GM12878 (cell line): ENCODE data around the gene ING4. TPM values are rescaled to one million over a fixed set of nuclear protein-coding genes. Genes with fewer than 3 reads are reported as not detected.

Experiments
- ATF3 ChIP-seq: IDR thresholded peaks from 2 replicates; pipeline ENCODE4 v1.6.1; 2011; ENCODE audit warnings: low read depth, mild to moderate bottlenecking, low read length, moderate library complexity, borderline replicate concordance; ENCODE audit errors: extremely low read depth
- BRCA1 ChIP-seq: IDR thresholded peaks from 2 replicates; pipeline ENCODE4 v1.6.1; 2011; ENCODE audit warnings: low read depth, low read length, improper control_type of control experiment
- CHD2 ChIP-seq: IDR thresholded peaks from 2 replicates; pipeline ENCODE4 v1.6.1; 2011; ENCODE audit warnings: low read depth, low read length, improper control_type of control experiment, borderline replicate concordance
- CHD4 ChIP-seq: fragments of 200-600 bp; sonication (generic); IDR thresholded peaks from 2 replicates; pipeline ENCODE4 v1.6.1; 2016; ENCODE audit warnings: mild to moderate bottlenecking
- EED ChIP-seq: sonication (generic); IDR thresholded peaks from 2 replicates; pipeline ENCODE4 v1.6.1; 2016; ENCODE audit warnings: antibody characterized with exemption, low read depth
- EGR1 ChIP-seq, 2 experiments: IDR thresholded peaks; 1 replicate in 1 of 2; 2 replicates in 1 of 2; pipeline ENCODE4 v1.6.1; 2011 to 2012; ENCODE audit warnings: low read depth in 2 of 2, low read length in 2 of 2, borderline replicate concordance in 1 of 2, mild to moderate bottlenecking in 1 of 2, moderate library complexity in 1 of 2
- HCFC1 ChIP-seq: fragments of 150-350 bp; IDR thresholded peaks from 2 replicates; pipeline ENCODE4 v1.6.1; 2014; ENCODE audit warnings: low read length
- IKZF1 ChIP-seq: fragments of 450-650 bp; conservative IDR thresholded peaks from 2 replicates; pipeline ENCODE4 v1.6.1; 2017; ENCODE audit warnings: antibody characterized with exemption, mild to moderate bottlenecking
- JUND ChIP-seq: IDR thresholded peaks from 2 replicates; pipeline ENCODE4 v1.6.1; 2012; ENCODE audit warnings: low read depth, mild to moderate bottlenecking, low read length, improper control_type of control experiment, moderate library complexity
- KDM1A ChIP-seq: fragments of 200-600 bp; sonication (generic); IDR thresholded peaks from 2 replicates; pipeline ENCODE4 v1.6.1; 2016; ENCODE audit warnings: borderline replicate concordance
- KLF5 ChIP-seq: fragments of 450-650 bp; IDR thresholded peaks from 2 replicates; pipeline ENCODE4 v1.6.1; 2014; ENCODE audit warnings: mild to moderate bottlenecking; ENCODE audit not compliant: partially characterized antibody
- NFIC ChIP-seq: IDR thresholded peaks from 2 replicates; pipeline ENCODE4 v1.6.1; 2012; ENCODE audit warnings: low read depth, mild to moderate bottlenecking, inconsistent platforms, low read length, moderate library complexity
- NR2C2 ChIP-seq: IDR thresholded peaks from 2 replicates; pipeline ENCODE4 v1.6.1; 2011; ENCODE audit warnings: borderline replicate concordance, low read depth; ENCODE audit not compliant: control insufficient read depth, insufficient read length
- PAX8 ChIP-seq: fragments of 450-650 bp; IDR thresholded peaks from 2 replicates; pipeline ENCODE4 v1.6.1; 2017; ENCODE audit warnings: mild to moderate bottlenecking, moderate library complexity
- POLR2AphosphoS5 ChIP-seq: IDR thresholded peaks from 2 replicates; pipeline ENCODE4 v1.6.1; 2011; ENCODE audit warnings: mild to moderate bottlenecking, low read length, inconsistent platforms
- POU2F2 ChIP-seq: IDR thresholded peaks from 3 replicates; pipeline ENCODE4 v1.6.1; 2011; ENCODE audit warnings: low read depth, mild to moderate bottlenecking, low read length, borderline replicate concordance
- RAD51 ChIP-seq: fragments of 450-650 bp; IDR thresholded peaks from 2 replicates; pipeline ENCODE4 v1.6.1; 2016; ENCODE audit warnings: moderate library complexity, mild to moderate bottlenecking, inconsistent platforms
- SMAD1 ChIP-seq: fragments of 450-650 bp; IDR thresholded peaks from 2 replicates; pipeline ENCODE4 v1.6.1; 2018; ENCODE audit warnings: mild to moderate bottlenecking, low read depth; ENCODE audit not compliant: partially characterized antibody
- TAF1 ChIP-seq: IDR thresholded peaks from 2 replicates; pipeline ENCODE4 v1.6.1; 2011; ENCODE audit warnings: mild to moderate bottlenecking, low read depth, low read length, borderline replicate concordance
- TARDBP ChIP-seq: IDR thresholded peaks from 2 replicates; pipeline ENCODE4 v1.6.1; 2016; ENCODE audit warnings: borderline replicate concordance
- YY1 ChIP-seq: IDR thresholded peaks from 2 replicates; pipeline ENCODE4 v1.6.1; 2011; ENCODE audit warnings: low read depth, mild to moderate bottlenecking, low read length
- ZNF622 ChIP-seq: fragments of 450-650 bp; IDR thresholded peaks from 2 replicates; pipeline ENCODE4 v1.6.1; 2017; ENCODE audit warnings: mild to moderate bottlenecking, inconsistent platforms
- polyA plus RNA-seq, 11 experiments: library from polyadenylated mRNA; depleted of rRNA in 4 of 11; unstranded in 6 of 11; stranded (reverse) in 5 of 11; fragments of >200 nt; fragmentation: Nextera tagmentation in 4 of 11; fragmentation: Illumina TruSeq in 1 of 11; extraction: Ambion mirVana in 4 of 11; extraction: Trizol in 1 of 11; gene quantifications; 1 replicate in 1 of 11; 2 replicates in 10 of 11; pipeline versions ENCODE4 v1.2.1 to v1.2.3, GENCODE V29; 2011 to 2016; ENCODE audit warnings: inconsistent platforms in 2 of 11, missing spikeins in 2 of 11, low read depth in 1 of 11
- total RNA-seq, 4 experiments: library from RNA; depleted of rRNA in 3 of 4; stranded (reverse); fragments of >200 nt in 3 of 4; fragmentation: Illumina TruSeq in 1 of 4; extraction: Trizol in 1 of 4; gene quantifications; 2 replicates each; pipeline versions ENCODE4 v1.2.1 to v1.2.3, GENCODE V29; 2013 to 2021
- TF ChIP-seq, protein P1 (sequence below): IDR thresholded peaks from 2 replicates; pipeline ENCODE4 v1.6.1; 2012; ENCODE audit warnings: low read depth, low read length, improper control_type of control experiment
- TF ChIP-seq, protein P2 (sequence below): IDR thresholded peaks from 2 replicates; pipeline ENCODE4 v1.6.1; 2011; ENCODE audit warnings: low read depth, low read length, improper control_type of control experiment, borderline replicate concordance
- TF ChIP-seq, protein P3 (sequence below), 3 experiments: IDR thresholded peaks in 2 of 3; conservative IDR thresholded peaks in 1 of 3; 2 replicates each; pipeline ENCODE4 v1.5.1; 2011; ENCODE audit warnings: low read depth in 3 of 3, low read length in 3 of 3, mild to moderate bottlenecking in 3 of 3, control low read depth in 2 of 3, moderate library complexity in 2 of 3, inconsistent platforms in 1 of 3, mixed read lengths in 1 of 3; ENCODE audit not compliant: control insufficient read depth in 2 of 3, insufficient read depth in 1 of 3; ENCODE audit errors: extremely low read depth in 1 of 3

ING4 gene
- total and polyA plus RNA-seq, 10 of the 15 experiments (the other 5 are each of a cell fraction or from before 2014, with no cell fraction given): 7.2 to 53.9 (median 21.8) TPM

GRCh38 chr12:6632026-6632983 is 30.6 kb downstream of the ING4 start (continued):
- TF ChIP-seq NFIC (no peak), IKZF1 (peak; percentile 45), HCFC1 (no peak), BRCA1 (no peak), TARDBP (0 out of 2 replicates have a peak, but pooled peaks have one; percentile 26), RAD51 (peak; percentile 71), TAF1 (peak; percentile 84), KLF5 (peak; percentile 32), POLR2AphosphoS5 (peak; percentile 84), KDM1A (no peak), SMAD1 (peak; percentile 22), CHD2 (no peak), YY1 (peak; percentile 52; the same call in 1 of the 2 replicates), JUND (no peak), ATF3 (no peak), EGR1 (IDR thresholded peaks at IDR 0.05; ENCODE audit: borderline replicate concordance in 1 of 2, low read depth in 2 of 2, low read length in 2 of 2) (0 out of 3 replicates have a peak, but pooled peaks of 1 of the 2 experiments have one; percentile 27), CHD4 (no peak), EED (no peak; the same call in 1 of the 2 replicates), NR2C2 (no peak), PAX8 (no peak), ZNF622 (no peak), POU2F2 (0 out of 3 replicates have a peak, but pooled peaks have one; percentile 43)
- TF ChIP-seq, protein P1, sequence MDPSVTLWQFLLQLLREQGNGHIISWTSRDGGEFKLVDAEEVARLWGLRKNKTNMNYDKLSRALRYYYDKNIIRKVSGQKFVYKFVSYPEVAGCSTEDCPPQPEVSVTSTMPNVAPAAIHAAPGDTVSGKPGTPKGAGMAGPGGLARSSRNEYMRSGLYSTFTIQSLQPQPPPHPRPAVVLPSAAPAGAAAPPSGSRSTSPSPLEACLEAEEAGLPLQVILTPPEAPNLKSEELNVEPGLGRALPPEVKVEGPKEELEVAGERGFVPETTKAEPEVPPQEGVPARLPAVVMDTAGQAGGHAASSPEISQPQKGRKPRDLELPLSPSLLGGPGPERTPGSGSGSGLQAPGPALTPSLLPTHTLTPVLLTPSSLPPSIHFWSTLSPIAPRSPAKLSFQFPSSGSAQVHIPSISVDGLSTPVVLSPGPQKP: peak; percentile 80
- TF ChIP-seq, protein P2, sequence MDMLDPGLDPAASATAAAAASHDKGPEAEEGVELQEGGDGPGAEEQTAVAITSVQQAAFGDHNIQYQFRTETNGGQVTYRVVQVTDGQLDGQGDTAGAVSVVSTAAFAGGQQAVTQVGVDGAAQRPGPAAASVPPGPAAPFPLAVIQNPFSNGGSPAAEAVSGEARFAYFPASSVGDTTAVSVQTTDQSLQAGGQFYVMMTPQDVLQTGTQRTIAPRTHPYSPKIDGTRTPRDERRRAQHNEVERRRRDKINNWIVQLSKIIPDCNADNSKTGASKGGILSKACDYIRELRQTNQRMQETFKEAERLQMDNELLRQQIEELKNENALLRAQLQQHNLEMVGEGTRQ: no peak; the same call in 1 of the 2 replicates
- TF ChIP-seq, protein P3, sequence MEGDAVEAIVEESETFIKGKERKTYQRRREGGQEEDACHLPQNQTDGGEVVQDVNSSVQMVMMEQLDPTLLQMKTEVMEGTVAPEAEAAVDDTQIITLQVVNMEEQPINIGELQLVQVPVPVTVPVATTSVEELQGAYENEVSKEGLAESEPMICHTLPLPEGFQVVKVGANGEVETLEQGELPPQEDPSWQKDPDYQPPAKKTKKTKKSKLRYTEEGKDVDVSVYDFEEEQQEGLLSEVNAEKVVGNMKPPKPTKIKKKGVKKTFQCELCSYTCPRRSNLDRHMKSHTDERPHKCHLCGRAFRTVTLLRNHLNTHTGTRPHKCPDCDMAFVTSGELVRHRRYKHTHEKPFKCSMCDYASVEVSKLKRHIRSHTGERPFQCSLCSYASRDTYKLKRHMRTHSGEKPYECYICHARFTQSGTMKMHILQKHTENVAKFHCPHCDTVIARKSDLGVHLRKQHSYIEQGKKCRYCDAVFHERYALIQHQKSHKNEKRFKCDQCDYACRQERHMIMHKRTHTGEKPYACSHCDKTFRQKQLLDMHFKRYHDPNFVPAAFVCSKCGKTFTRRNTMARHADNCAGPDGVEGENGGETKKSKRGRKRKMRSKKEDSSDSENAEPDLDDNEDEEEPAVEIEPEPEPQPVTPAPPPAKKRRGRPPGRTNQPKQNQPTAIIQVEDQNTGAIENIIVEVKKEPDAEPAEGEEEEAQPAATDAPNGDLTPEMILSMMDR (IDR thresholded peaks at IDR 0.05 in 2 of 3, conservative IDR thresholded peaks at IDR 0.05 in 1 of 3; ENCODE audit: control insufficient read depth in 2 of 3, extremely low read depth in 1 of 3, insufficient read depth in 1 of 3, low read depth in 3 of 3, low read length in 3 of 3): no peak
